Jurkat, Clone E6-1 (cell line): ENCODE data around the gene CEP20.
"Not testable (repeated sequence)": the region's sequence is repeated elsewhere in the genome, so short reads cannot be mapped to it uniquely, and the experiment has no call there.

Source experiments
- DNase-seq: peaks from one replicate; pipeline ENCODE4 v3.0.0-alpha.2; 2011; ENCODE audit warnings: low read depth, low spot score
- H3K4me3 ChIP-seq: 2 replicates; pipeline ENCODE4 v1.5.1; 2011; ENCODE audit warnings: mild to moderate bottlenecking, low read length, control low read depth, moderate library complexity

Gene CEP20

DNA sequence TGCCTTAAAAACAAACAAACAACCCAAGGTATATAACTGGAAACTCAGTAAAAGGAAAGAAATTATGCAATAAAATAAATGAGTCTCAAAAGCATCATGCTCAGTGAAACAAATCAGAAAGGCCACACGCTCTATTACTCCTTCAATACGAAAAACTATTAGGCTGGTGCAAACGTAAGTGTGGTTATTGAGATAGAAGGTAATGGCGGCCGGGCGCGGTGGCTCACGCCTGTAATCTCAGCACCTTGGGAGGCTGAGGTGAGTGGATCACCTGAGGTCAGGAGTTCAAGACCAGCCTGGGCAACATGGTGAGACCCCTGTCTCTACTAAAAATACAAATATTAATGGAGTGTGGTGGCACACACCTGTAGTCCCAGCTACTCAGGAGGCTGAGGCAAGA is 49.2 kb downstream of the CEP20 start:
- not testable (repeated sequence) for DNase-seq, H3K4me3 ChIP-seq

DNA sequence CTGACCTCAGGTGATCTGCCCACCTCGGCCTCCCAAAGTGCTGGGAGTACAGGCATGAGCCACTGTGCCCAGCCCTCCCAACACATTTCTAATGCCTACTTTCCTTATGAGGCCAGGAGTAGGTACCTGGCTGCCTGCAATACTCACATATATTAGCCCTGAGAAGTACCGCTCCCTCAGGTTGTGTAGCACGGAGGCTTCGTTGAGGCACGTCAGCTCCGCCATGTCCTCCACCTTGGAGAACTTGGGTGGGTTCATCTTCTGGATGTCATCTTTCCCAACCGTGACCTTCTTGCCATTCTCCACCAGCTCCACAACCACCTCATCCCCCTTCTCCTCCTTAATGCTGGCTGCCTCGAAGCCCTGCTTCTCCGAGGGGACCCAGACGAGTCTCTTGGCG is 50.6 kb downstream of the CEP20 start:
- no peak for DNase-seq
- no peak overlapping the region for H3K4me3 ChIP-seq

DNA sequence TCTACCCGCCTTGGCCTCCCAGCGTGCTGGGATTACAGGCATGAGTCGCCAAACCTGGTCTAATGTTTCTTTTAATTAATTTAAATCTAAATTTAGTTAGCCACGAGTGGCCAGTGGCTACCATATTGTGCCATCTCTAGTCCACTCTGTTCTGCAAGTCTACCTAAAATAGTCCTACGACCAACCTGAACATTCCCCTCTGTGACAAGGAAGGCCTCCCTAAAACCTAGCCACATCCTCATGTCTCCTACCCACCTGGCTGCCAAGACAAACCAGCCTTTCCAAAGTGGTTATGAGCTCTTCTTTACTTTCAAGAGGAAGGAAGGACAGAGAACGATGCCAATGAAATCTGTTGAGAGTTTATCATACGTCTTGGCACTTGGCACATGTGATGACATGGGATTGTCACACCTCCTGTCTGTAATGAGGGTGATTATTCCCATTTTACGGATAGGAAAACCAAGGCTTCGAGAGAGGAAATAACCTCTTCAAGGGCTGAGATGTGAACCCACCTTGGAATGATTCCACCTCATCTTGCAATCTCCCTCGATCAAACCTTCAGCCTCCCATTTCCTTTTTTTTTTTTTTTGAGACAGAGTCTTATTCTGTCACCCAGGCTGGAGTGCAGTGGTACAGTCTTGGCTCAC is 51.3 kb downstream of the CEP20 start:
- DNase-seq = no peak

DNA sequence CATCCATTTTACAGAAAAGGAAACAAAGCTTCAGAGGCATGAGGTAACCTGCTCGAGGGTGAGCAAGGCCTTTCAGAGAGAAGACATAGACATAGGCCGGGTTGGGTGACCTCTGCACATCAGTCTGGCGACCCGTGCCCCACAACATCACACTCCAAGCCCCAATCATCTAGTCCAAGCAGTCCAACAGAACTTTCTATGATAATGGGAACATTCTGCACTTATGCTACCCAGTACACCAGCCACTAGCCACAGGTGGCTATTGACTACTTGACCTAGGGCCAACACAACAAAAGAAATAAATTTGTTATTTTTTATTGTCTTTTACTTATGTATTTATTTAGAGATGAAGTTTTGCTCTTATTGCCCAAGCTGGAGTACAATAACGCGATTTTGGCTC is 52.3 kb downstream of the CEP20 start:
- H3K4me3 ChIP-seq = no peak overlapping the region
- no peak for DNase-seq

More for the DNA sequence above, 51.3 kb downstream of the CEP20 start:
- no peak overlapping the region for H3K4me3 ChIP-seq

DNA sequence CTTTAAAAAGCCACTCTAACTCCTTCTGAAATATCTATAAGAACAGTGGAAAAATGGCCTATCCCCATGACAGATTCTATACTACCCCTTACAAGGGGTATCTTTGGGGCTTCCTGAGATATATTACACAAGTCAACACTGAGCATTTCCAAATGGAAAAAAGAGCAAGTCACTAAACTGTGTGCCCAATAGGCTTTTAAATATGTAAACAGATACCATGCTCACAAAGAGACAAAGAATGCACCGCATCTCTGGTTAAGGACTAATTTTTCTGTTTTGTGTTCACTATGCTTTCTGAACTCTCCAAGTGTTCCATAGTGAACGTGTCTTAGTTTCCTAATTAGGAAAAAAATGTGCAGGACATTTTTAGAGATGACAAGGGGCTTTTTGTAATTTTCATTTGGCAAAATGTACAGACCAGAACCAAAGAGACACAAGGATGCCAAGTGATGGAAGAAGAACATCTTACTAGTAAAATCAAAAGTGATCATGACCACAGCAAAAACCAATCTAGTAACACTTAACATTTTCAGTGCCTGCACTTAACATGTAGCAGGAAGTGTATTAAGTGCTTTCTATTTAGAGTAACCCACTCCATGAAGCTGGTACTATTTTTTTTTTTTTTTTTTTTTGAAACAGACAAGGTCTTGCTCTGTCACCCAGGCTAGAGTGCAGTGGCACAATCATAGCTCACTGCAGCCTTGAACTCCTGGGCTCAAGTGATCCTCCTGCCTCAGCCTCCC is 53.1 kb downstream of the CEP20 start:
- peak; percentile 6 for DNase-seq
- no peak overlapping the region for H3K4me3 ChIP-seq

DNA sequence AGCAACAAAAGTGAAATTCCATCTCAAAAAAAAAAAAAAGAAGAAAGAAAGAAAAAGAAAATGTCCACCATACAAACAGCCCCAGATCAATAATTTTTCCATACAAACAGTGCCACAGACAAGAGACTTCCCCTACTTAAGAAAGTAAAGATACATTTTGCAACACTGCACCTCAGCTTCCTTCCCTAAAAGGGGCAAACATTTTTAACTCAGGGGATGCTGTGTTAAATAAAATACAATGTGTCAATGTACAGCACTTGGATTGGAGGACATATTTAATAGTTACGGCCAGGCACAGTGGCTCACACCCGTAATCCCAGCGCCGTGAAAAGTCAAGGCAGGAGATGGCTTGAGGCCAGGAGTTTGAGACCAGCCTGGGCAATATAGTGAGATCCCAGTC is 53.9 kb downstream of the CEP20 start:
- DNase-seq = no peak
- H3K4me3 ChIP-seq = no peak overlapping the region

DNA sequence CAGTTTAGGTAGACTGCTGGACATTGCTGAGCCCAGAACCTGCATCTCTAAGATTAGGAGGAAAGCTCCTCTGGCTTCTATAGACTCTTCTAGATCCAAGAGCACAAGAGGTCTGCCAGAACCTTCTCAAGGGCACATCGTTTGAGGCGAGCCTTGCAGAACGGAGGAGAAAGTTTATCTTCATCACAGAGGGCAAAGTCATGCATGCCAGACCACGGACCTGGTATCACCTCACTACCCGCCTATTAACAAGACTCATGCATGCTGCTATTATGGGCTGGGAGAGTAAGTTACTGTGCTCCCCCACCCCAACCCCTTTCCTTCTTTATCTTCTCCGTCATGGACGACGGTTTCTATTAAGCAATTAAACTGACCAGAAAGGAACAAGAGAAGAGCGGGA is 54.9 kb downstream of the CEP20 start:
- DNase-seq = no peak
- no peak overlapping the region for H3K4me3 ChIP-seq

DNA sequence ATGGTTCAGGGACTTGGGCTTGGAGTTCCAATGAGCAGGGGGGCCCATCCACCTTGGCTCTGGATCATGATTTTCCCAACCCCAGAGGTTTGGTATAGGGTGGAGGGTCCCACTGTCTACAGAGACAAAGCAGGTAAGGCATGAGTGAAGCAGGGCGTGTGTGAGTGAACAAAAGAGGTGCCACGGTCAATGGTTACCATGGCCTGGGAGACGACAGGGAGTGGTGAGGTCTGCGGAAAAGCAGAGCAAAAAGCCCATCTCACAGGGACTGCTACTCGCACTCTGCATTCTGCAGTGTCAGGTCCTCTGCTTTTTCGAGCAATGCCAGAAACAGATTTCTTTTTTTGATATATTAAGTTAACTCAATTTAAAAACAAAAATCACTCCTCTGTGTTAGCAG is 56.2 kb downstream of the CEP20 start:
- no peak overlapping the region for H3K4me3 ChIP-seq
- DNase-seq = no peak

DNA sequence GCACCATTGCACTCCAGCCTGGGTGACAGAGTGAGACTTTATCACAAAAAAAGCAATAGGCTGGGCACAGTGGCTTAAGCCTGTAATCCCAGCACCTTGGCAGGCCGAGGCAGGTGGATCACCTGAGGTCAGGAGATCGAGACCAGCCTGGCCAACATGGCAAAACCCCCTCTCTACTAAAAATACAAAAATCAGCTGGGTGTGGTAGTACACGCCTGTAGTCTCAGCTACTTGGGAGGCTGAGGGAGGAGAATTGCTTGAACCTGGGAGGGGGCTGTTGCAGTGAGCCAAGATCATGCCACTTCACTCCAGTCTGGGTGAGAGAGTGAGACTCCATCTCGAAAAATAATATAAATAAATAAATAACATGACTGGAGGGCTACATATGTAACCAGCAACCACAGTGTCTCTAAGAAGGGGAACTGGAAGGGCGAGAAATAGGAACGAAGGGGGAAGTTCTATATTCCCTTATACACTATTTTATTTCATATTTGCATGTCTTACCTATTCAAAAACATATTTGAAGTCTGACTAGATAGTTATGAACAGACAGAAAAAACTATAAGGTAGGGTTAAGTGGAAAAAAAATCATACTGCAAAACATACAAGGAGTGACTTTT is 57.5 kb downstream of the CEP20 start:
- DNase-seq = no peak
- no peak overlapping the region for H3K4me3 ChIP-seq

DNA sequence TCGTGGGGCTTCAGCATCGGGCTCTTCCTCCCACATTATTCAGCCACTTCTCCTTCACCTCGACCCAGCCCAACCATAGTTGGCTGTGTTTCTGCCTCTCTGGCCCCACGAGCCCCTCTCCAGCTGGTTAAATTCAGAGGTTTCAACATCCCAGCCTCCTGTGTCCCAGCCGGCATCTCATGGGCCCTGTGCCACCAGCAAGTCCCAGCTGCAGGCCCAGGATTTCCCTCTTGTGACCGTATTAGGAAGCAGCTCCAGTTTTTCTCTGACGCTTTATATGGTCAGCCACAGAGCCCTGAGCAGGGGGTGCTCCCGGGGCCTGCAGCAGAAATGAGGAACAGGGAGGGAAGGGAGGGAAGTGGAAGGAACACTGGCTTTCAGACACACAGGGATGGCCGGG is 58.9 kb downstream of the CEP20 start:
- no peak for DNase-seq
- H3K4me3 ChIP-seq = no peak overlapping the region

DNA sequence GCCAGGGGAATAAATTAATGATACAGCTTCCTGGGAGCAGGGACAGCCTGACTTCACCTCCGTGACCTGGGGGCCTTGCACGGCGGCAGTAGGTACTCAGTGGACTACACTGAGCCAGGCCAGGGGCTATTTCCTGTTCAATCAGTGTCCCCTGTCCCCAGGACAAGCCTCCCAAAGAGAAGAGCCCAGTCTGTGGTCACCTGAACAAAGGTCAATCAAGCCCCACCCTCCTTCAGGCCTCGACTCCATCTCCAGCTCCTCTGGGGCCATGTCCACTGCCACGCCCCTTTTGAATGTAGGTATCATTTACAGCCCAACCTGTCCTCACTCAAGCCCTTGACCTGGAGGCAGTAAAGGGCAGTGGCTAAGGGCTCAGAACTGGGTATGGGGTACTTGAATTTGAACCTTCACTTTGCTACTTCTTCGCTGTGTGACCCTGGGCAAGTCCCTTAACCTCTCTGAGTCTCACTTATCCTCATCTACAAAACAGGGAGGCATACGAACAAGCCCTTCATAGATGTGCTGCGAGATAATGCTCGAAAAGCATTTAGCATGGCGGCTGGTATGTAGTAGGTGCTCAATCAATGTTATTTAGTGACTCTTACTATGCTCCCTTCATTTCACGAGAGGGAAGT is 60.6 kb downstream of the CEP20 start:
- DNase-seq = no peak
- no peak overlapping the region for H3K4me3 ChIP-seq

DNA sequence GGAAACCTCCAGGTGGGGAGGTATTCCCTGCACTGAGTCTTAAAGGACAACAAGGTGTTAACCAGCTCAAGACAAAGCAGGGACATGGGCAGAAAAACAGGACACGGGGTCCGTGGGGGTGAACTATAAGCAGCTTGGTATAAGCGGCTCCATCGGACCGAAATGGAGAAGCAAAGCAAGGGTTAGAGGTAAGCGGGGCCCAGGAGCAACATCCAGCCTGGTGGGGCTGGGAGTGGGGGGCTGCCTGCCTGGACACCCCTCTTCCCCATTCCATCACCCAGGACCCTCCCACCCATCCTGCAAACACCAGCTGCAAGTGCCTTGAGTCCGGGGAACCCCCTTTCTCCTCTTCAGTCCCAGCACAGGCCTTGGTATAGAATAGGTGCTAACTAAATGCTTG is 61.1 kb downstream of the CEP20 start:
- H3K4me3 ChIP-seq = no peak overlapping the region
- no peak for DNase-seq

DNA sequence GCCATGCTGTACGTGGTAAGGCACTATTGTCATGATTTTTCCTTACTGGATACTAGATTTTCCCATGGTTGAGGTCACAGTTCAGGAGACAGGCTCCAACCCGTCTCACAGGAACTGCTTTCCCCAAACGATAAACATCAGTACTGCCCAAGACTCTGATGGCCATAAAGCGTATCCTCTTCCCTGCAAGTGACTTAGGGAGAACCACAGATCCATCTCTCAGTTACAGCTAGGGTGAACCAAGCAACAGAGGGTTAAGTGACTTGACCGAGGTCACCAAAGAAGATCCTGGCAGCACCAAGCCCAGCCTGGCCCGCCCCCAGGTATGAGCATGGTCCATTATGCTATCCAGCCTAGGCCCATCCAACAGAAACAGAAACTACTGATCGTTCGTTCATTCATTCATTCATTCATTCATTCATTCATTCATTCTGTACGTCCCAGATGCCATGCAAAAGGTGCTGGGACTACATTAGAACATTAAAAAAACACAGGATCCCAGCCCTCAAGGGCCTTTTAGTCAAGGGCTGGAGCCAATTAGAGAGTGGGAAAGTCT is 62.6 kb downstream of the CEP20 start:
- H3K4me3 ChIP-seq = no peak overlapping the region
- DNase-seq = no peak

DNA sequence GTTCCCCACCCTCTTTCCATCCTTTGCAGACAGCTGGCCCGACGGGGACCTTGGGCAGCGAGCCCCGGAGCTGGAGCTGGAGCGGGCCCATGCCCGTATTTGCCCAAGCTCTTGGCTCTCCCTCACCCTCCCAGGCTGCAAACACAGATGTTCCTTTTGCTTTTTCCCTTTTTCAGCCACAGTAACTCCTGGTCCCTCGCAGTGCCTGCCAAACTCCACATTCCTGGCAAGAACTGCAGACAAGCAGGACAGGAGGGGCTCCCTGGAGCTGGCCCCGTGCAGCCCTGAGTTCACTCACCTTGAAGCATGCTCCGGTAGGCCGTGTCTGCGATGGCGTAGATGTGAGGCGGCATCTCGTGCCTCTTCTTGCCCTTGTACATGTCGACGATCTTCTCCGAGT is 65.4 kb downstream of the CEP20 start:
- no peak overlapping the region for H3K4me3 ChIP-seq
- DNase-seq = no peak

DNA sequence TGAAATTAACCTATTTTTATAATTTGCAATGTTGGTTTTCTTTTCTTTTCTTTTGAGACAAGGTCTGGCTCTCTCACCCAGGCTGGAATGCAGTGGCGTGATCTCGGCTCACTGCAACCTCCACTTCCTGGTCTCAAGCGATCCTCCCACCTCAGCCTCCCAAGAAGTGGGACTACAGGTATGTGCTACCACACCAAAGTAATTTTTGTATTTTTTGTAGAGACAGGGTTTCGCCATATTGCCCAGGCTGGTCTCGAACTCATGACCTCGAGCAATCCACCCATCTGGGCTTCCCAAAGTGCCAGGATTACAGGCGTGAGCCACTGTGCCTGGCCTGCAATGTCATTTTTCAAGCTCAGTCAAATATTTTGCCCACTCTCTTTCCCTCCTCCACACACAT is 67.6 kb downstream of the CEP20 start:
- no peak overlapping the region for H3K4me3 ChIP-seq
- no peak for DNase-seq

DNA sequence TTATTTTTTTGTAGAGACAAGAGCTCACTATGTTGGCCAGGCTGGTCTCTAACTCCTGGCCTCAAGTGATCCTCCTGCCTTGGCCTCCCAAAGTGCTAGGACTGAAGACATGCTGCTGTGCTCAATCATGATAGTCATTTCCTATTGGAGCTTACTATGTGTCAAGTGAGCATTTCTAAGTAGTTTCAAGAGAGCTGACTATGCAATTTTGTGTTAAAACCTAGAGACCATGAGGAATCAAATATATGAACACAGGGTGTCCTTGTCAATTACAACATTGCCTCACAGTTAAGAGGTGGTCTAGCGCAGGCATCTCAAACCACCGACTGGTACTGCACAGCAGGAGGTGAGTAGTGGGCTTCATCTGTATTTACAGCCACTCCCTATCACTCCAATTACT is 69.4 kb downstream of the CEP20 start:
- DNase-seq = no peak
- H3K4me3 ChIP-seq = no peak overlapping the region

DNA sequence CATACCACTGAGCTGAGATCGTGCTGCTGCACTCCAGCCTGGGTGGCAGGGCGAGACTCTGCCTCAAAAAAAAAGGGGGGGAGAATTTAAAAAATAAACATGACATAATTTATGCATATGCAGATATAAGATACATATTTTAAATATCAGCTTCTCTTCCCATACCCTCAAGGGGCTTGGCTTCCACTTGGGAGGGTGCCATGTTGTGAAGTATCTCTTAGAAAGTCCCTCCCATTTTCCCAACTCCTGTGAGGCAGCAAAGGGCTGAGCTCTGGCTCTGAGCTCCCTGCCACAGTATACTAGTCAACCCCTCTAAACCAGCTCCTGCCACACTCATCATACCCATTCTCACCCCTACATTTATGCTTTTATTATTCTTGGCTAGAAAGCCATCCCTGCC is 71.0 kb downstream of the CEP20 start:
- no peak for DNase-seq

DNA sequence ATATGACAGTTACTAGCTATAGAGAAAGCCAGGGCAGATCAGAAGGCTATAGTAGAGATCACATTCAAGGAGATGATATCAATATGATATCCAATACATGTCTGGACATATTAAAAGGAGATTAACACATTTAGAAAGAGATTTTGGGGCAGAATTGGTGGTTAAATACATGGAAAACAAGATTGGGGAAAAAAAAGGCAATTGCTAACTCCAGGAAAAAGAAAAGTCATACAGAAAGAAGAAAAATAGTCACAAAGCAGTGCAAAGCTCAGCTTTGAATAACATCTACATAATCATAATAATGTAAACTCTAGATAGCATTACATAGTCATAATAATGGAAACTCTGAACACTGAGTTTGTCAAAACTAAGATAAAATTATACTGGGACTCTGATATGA is 72.2 kb downstream of the CEP20 start:
- no peak for DNase-seq
- H3K4me3 ChIP-seq = no peak overlapping the region

More for the DNA sequence above, 71.0 kb downstream of the CEP20 start:
- no peak overlapping the region for H3K4me3 ChIP-seq
